Head of caudate nucleus (tissue), 42 donors: ENCODE data around the gene PPP2R5A.
"Not testable (repeated sequence)": the region's sequence is repeated elsewhere in the genome, so short reads cannot be mapped to it uniquely, and the experiment has no call there.

Source experiments
- DNase-seq, 42 donors: peaks; one replicate each; pipeline versions ENCODE4 v3.0.0 to v3.0.0-alpha.2; 2020 to 2021; ENCODE audit warnings: mixed read lengths in 7 of 42
- intact Hi-C: fragments of 100-400 bp; cut with DNase I; formaldehyde crosslinking; loops from one replicate; pipeline ENCODE4 v1.15.0; 2022

The PPP2R5A gene

GRCh38 chr1:212381397-212382035 lies 96.3 kb downstream of the PPP2R5A start:
- no peak for DNase-seq
- intact Hi-C loops = no loop called here

DNA sequence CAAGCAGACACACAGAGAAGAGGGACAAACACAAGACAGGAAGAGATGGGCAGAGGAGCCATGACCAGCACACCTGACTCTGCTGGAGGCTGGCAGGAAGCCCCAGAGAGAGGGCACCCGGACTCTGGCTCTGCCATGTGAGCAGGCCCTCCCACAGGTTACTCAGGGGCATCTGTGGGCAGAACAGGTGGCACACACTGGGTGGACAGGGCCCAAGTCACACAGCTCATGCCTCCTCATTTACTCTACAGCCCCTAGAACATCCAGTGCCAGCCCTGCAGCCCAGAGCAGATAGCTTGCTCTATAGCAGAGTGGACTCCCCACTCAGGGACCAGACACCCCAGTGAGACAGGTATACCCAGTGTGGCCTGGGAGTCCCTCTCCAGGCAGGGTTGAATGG lies 100.8 kb downstream of the PPP2R5A start:
- no peak for DNase-seq
- intact Hi-C loops = no loop called here

- intact Hi-C loops = no loop called here
- DNase-seq = no peak
Observed at GRCh38 chr1:212388985-212389716, 103.9 kb downstream of the PPP2R5A start.

- intact Hi-C loops, DNase-seq: not testable (repeated sequence)
Observed at GRCh38 chr1:212395678-212396437, 110.6 kb downstream of the PPP2R5A start.

DNA sequence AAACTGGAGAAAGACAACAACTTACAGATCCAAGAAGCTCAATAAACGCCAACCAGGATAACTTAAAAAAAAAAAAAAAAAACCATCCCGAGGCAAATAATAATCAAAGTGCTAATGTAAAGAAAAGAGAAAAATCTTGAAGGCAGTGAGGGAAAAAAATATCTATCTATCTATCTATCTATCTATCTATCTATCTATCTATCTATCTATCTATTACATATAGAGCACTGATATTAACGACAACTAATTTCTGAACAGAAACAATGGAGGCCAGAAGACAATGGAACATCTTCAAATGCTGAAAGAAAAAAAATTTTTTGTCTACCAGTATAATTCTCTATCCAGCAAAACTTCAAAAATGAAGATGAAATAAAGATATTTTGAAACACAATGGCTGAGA lies 111.4 kb downstream of the PPP2R5A start:
- intact Hi-C loops = no loop called here
- DNase-seq = no peak

DNA sequence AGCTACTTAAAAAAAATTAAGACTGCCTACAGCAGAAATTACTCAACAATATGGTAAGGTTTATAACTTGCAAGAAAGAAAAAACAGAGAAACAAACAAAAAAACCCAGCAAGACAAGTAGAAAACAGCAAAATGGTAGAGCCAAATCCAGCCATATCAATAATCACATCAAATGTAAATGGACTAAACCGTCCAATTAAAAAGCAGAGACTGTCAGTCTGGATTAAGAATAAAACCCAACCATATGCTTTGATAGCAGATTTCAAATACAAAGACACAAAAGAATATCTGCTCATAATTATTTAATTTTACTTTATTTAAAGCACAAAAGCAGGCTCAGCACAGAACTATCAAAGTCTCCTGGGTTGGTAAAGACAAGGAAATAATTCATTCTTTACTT lies 112.0 kb downstream of the PPP2R5A start:
- DNase-seq = no peak
- intact Hi-C loops = no loop called here

GRCh38 chr1:212401042-212401441 lies 115.8 kb downstream of the PPP2R5A start:
- intact Hi-C loops = no loop called here
- DNase-seq = no peak

DNA sequence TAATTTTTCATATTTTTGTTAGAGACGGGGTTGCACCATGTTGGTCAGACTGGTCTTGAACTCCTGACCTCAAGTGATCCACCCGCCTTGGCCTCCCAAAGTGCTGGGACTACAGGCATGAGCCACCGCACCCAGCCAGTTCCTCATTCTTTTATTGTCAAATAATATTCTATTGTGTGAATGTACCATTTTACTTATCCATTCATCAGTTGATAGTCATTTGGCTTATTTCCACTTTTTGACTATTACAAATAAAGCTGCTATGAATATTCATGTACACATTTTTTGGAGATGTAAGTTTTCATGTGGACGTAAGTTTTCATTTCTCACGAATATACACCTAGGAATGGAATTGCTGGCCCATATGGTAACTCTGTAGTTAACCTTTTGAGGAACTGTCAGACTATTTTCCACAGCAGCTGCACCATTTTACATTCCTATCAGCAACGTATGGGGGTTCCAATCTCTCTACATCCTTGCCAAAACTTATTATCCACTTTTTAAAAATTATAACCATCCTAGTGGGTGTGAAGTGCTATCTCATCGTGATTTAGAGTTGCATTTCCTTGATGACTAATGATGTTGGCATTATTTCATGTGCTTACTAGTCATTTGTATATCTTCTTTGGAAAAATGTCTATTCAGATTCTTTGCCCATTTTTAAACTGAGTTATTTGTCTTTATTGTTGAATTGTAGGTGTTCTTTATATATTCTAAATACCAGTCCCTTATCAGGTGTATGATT lies 116.8 kb downstream of the PPP2R5A start:
- no peak for DNase-seq
- intact Hi-C loops = no loop called here

DNA sequence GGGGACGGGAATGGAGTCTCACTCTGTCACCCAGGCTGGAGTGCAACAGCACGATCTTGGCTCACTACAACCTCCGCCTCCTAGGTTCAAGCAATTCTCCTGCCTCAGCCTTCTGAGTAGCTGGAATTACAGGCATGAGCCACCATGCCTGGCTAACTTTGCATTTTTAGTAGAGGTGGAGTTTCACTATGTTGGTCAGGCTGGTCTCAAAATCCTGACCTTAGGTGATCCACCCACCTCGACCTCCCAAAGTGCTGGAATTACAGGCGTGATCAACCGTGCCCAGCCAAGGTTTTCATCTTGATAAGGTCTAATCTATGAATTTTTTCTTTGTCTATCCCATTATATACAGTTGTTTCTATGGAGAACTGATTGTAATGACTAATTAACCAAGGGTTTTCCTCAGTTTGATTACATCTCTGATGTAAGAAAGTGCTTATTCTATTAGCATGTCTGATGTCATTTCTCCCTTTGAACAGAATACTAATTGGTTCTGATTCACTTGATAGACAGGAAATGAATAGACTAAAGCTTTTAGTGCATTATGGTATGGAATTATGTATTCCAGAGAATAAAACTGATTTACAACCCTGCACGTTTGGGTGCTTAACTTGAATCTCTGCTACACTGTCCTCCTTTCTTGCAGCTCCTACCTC lies 117.6 kb downstream of the PPP2R5A start:
- intact Hi-C loops = no loop called here
- no peak for DNase-seq

GRCh38 chr1:212410231-212410820 lies 125.1 kb downstream of the PPP2R5A start:
- intact Hi-C loops = no loop called here
- DNase-seq = no peak
